ENCODE data around the gene FSIP1. TPM values are rescaled to one million over a fixed set of nuclear protein-coding genes. Genes with fewer than 3 reads are reported as not detected.

The FSIP1 gene
- total RNA-seq, 1 donor from 2014 or later: 2.9 TPM

DNA sequence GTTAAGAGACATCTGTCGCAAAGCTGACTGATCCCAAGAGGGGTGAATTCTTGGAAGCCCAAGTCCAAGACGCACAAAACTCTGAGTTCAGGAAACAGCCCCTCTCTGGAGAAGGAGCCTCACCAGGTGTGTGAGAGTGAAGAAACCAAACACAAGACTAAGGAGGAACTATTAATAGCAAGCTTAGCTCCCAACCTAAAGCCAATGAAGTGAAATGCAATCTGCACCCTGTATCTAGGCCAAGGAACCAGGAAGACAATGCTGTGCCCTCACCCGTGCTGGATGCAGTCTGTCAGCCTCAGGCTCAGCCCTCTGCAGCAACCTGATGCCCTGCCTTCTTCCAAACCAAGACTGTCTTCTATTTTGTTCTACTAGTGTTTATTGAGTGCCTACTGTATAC lies 224.2 kb downstream of the FSIP1 start:
- Mint-ChIP-seq H3K9me3 (no peaks in the 10 kb centered on the region), H3K4me3 (no peak overlapping the region), H3K36me3 (no peaks in the 10 kb centered on the region), H3K4me1 (ENCODE audit: unreplicated experiment) (no peaks in the 10 kb centered on the region), H3K27me3 (peaks cover 4% of the 10 kb centered on the region), H3K27ac (no peak overlapping the region)
- TF ChIP-seq, protein P1, sequence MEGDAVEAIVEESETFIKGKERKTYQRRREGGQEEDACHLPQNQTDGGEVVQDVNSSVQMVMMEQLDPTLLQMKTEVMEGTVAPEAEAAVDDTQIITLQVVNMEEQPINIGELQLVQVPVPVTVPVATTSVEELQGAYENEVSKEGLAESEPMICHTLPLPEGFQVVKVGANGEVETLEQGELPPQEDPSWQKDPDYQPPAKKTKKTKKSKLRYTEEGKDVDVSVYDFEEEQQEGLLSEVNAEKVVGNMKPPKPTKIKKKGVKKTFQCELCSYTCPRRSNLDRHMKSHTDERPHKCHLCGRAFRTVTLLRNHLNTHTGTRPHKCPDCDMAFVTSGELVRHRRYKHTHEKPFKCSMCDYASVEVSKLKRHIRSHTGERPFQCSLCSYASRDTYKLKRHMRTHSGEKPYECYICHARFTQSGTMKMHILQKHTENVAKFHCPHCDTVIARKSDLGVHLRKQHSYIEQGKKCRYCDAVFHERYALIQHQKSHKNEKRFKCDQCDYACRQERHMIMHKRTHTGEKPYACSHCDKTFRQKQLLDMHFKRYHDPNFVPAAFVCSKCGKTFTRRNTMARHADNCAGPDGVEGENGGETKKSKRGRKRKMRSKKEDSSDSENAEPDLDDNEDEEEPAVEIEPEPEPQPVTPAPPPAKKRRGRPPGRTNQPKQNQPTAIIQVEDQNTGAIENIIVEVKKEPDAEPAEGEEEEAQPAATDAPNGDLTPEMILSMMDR (conservative IDR thresholded peaks at IDR 0.05): no peak
- DNase-seq (ENCODE audit: extremely low spot score, unreplicated experiment): no peak

DNA sequence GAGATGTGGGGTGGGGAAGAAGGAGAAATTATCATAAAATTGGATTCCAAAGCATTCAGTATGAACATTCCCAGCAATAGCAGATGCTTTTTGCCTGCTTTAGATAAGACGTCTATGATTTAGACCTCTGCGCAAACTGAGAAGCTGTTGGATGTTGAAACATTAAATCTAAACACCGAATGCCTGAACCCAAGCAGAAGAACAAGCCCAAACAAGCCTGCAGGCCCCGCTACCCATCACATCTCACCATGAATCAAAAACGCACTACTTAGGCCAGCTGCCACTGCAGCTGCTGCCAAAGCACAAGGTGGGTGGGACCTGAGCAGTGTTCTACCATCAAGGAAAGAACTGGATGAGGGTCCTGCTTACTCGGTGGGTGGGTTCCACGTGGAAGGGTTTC lies 226.2 kb downstream of the FSIP1 start:
- H3K36me3 Mint-ChIP-seq: no peaks in the 10 kb centered on the region
- no peaks in the 10 kb centered on the region for H3K9me3 Mint-ChIP-seq
- H3K4me1 Mint-ChIP-seq (ENCODE audit: unreplicated experiment): no peaks in the 10 kb centered on the region
- TF ChIP-seq, protein P1 (conservative IDR thresholded peaks at IDR 0.05): no peak
- H3K4me3 Mint-ChIP-seq: no peak overlapping the region
- peaks cover 4% of the 10 kb centered on the region for H3K27me3 Mint-ChIP-seq
- no peak overlapping the region for H3K27ac Mint-ChIP-seq
- no peak for DNase-seq (ENCODE audit: extremely low spot score, unreplicated experiment)

DNA sequence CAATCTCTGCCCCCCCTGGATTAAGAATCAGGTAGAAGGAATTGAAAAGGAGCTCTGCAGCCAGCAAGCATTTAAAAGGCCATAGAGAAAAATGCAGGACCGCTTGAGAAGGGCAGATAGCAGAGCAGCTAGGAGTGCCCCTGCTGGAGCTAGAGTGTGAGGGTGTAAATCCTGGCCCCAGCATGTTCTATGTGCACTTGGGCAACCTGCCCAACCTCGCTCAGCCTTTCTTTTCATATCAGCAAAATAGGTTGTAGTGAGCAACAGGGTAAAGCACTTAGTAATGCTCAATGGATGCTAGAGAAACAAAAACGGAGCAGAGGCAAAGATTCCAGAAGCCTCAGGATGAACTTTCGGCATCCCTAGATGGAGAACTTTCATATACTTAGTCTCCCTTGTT lies 226.8 kb downstream of the FSIP1 start:
- Mint-ChIP-seq H3K4me3 (no peak overlapping the region), H3K27me3 (peaks cover 4% of the 10 kb centered on the region), H3K4me1 (ENCODE audit: unreplicated experiment) (no peaks in the 10 kb centered on the region), H3K9me3 (no peaks in the 10 kb centered on the region), H3K27ac (no peak overlapping the region), H3K36me3 (no peaks in the 10 kb centered on the region)
- DNase-seq (ENCODE audit: extremely low spot score, unreplicated experiment): no peak
- TF ChIP-seq, protein P1 (conservative IDR thresholded peaks at IDR 0.05): no peak

DNA sequence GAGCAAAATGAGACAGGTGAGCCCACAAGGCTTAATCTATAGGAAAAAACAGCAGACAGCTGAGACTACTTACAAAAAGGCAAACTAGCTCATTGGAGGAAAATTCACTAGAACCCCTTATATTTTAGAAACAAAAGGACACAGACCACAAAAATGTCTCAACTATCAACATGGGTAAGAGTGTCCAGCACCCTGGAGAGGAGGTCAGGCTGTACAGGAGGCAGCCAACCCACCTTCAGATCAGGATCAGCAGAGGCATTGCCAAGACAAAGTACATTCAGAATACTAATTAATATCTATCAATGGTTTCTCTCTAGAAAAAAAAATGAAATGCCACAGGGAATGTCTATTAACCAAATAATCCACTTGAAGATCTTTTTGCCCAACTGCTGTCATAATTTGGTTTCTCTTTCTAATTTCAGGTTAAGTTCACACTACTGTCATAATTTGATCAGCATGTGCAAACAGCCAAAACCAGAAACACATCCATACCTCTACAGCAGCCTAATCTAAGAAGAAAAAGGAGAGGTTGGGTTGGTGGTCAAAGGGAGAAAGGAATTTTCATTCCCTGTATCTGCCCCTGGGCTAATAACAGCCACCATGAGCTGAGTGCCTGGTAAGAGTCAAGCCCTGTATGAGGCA lies 227.8 kb downstream of the FSIP1 start:
- no peak overlapping the region for H3K4me3 Mint-ChIP-seq
- TF ChIP-seq, protein P1 (conservative IDR thresholded peaks at IDR 0.05): no peak
- DNase-seq (ENCODE audit: extremely low spot score, unreplicated experiment): no peak
- no peak overlapping the region for H3K27ac Mint-ChIP-seq
- H3K36me3 Mint-ChIP-seq: no peaks in the 10 kb centered on the region
- no peaks in the 10 kb centered on the region for H3K4me1 Mint-ChIP-seq (ENCODE audit: unreplicated experiment)
- H3K27me3 Mint-ChIP-seq: peaks cover 4% of the 10 kb centered on the region
- H3K9me3 Mint-ChIP-seq: no peaks in the 10 kb centered on the region

DNA sequence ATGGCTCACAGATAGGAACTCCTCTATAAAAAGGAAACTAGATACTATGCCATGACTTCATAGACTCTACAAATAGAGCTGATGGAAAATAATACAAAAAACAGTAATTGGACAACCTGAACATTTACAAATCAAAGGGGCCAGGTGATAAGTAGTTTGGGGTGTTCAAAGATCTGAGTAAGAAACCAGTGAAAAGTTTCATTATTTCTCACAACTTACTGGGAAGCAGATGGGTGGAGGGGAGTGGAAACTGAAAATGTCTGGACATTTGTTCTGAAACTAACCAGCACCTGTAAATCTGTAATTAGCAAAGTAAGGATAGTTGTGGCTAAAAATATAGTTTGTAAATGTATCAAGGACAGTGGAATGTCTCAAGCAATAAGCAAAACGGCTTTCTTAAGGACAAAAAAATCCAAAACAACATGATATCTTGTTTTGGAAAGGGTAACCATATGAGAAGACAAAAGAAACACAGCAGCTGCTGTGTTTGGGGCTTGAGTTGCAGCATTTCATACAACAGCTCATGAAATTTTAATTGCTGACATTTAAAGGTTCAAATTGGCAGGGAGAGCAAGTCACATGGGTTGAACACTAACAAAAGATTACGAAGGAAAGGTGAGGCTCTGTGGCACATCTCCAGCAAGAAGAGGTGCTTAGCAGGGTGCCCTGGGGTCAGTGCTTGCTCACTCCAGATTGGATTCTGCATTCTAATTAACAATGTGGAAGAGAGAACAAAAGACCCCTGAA lies 228.5 kb downstream of the FSIP1 start:
- H3K36me3 Mint-ChIP-seq: no peaks in the 10 kb centered on the region
- peaks cover 4% of the 10 kb centered on the region for H3K27me3 Mint-ChIP-seq
- TF ChIP-seq, protein P1 (conservative IDR thresholded peaks at IDR 0.05): no peak
- H3K9me3 Mint-ChIP-seq: no peaks in the 10 kb centered on the region
- no peak overlapping the region for H3K4me3 Mint-ChIP-seq
- no peak for DNase-seq (ENCODE audit: extremely low spot score, unreplicated experiment)
- H3K27ac Mint-ChIP-seq: no peak overlapping the region
- no peaks in the 10 kb centered on the region for H3K4me1 Mint-ChIP-seq (ENCODE audit: unreplicated experiment)
